ENCODE data around the gene ERBB4. TPM values are rescaled to one million over a fixed set of nuclear protein-coding genes. Genes with fewer than 3 reads are reported as not detected.

ERBB4 gene
- total and polyA plus RNA-seq, 2 of the 8 experiments (the other 6 are each of a cell fraction or from before 2014, with no cell fraction given): 0.34 to 1.3 TPM

DNA sequence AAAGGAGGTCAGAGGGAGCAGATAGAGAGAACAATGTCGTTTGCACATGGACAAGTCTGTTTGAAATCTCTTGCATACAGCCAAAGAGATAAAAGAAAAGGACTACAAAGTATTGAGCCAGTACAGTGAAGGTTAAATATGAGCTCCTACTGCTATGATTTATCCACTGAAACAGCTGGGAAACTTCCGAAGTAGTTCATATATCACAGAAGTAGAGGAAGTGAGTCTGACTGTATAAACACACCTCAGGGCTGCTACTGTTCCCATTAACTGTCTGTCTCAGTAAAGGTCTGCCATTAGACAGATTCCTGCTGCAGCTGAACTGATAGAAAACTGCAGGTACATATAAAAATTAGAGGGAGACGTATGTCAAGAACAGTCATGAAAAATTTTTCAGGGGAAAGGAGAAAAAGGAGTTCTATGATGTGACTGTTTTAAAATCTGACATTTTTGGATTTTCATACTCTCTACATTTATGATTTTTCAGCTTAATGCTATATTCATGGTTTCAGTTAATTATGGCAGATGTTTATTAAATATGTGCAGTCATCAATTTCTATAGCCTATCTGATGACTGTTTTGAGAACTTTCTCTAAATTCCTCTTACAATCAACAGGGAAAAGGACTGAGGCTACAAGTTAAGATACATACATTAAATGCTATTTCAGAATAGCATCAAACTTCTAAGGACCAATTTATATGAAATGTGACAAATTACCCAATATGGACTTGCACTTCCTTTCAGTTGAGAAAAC is 364.7 kb downstream of the ERBB4 start:
- POLR2A ChIA-PET (ENCODE audit: partially characterized antibody): no interaction called here
- Histone ChIP-seq H4K20me1 (replicated peaks in 1 of 2; ENCODE audit: control insufficient read depth in 1 of 2, insufficient read depth in 2 of 2, low read length in 2 of 2) (no peaks in the 10 kb centered on the region), H3K4me1 (replicated peaks in 1 of 4; ENCODE audit: control insufficient read depth in 3 of 4, insufficient read depth in 4 of 4, low read length in 3 of 4) (no peaks in the 10 kb centered on the region), H2AFZ (ENCODE audit: low read length) (no peak overlapping the region), H2AK5ac (ENCODE audit: low read depth, low read length) (no peak overlapping the region), H4K8ac (ENCODE audit: extremely low read depth, insufficient read depth, low read length) (no peak overlapping the region), H2BK120ac (replicated peaks; ENCODE audit: low read depth, low read length) (no peak overlapping the region), H3K79me1 (ENCODE audit: low read depth, low read length) (no peaks in the 10 kb centered on the region), H3K14ac (ENCODE audit: insufficient read length) (no peak overlapping the region), H2BK12ac (ENCODE audit: low read depth, low read length) (no peak overlapping the region), H3K36me3 (ENCODE audit: control insufficient read depth in 2 of 4, insufficient read depth in 4 of 4, low read length in 3 of 4) (no peaks in the 10 kb centered on the region), H3K56ac (replicated peaks; ENCODE audit: insufficient read length, low read depth, low read length) (no peak overlapping the region), H4K91ac (replicated peaks; ENCODE audit: insufficient read length, low read length) (no peak overlapping the region), H2BK5ac (ENCODE audit: low read depth, low read length) (no peak overlapping the region), H4K5ac (ENCODE audit: insufficient read length, low read depth, low read length) (no peak overlapping the region), H3K23me2 (ENCODE audit: low read depth, low read length) (no peaks in the 10 kb centered on the region; the same call in 1 of the 2 replicates), H3K27ac (ENCODE audit: low read depth, low read length) (no peak overlapping the region), H3K23ac (ENCODE audit: insufficient read length) (peak overlapping the region; percentile 92), H3K9me3 (ENCODE audit: insufficient read depth in 2 of 2, low read depth in 1 of 2, low read length in 1 of 2) (peaks cover 8 to 13% of the 10 kb centered on the region in 2 experiments; a peak in 2 of 4 replicates), H2BK20ac (ENCODE audit: low read length) (no peak overlapping the region), H3K18ac (ENCODE audit: extremely low read depth, low read length) (no peak overlapping the region), H3K79me2 (ENCODE audit: control insufficient read depth in 1 of 2, insufficient read depth in 2 of 2, low read length in 2 of 2) (no peaks in the 10 kb centered on the region), H3K27me3 (replicated peaks in 1 of 4; ENCODE audit: control insufficient read depth in 3 of 4, extremely low read depth in 1 of 4, insufficient read depth in 3 of 4, low read length in 3 of 4) (no peaks in the 10 kb centered on the region), H3K9ac (replicated peaks in 1 of 4; ENCODE audit: extremely low read depth in 1 of 4, low read depth in 3 of 4, low read length in 3 of 4) (no peak overlapping the region), H3K4ac (replicated peaks; ENCODE audit: insufficient read length, low read depth, low read length) (no peak overlapping the region), H3K4me3 (ENCODE audit: extremely low read depth in 1 of 4, insufficient read depth in 2 of 4, low read depth in 3 of 4, low read length in 4 of 4) (no peak overlapping the region), H2BK15ac (ENCODE audit: low read length) (no peak overlapping the region), H3K4me2 (ENCODE audit: insufficient read depth in 1 of 2, low read depth in 2 of 2, low read length in 2 of 2) (no peak overlapping the region)
- FAIRE-seq (no peak), DNase-seq (ENCODE audit: low read depth in 1 of 2, low spot score in 2 of 2) (no peak)
- CTCF ChIA-PET (ENCODE audit: partially characterized antibody): interaction anchor here (0.6 kb wide), 1 partner anchor 39 kb away, joined by 3 read pairs; no protein-coding TSS in a partner anchor
- TF ChIP-seq CHD1 (IDR thresholded peaks at IDR 0.05; ENCODE audit: low read depth, low read length) (no peak), RBBP5 (IDR thresholded peaks at IDR 0.05; ENCODE audit: borderline replicate concordance, low read depth, low read length) (no peak), NRF1 (IDR thresholded peaks at IDR 0.05; ENCODE audit: low read depth, low read length) (no peak), YY1 (IDR thresholded peaks at IDR 0.05; ENCODE audit: low read depth, low read length) (no peak), FOSL1 (IDR thresholded peaks at IDR 0.05; ENCODE audit: insufficient read depth, low read depth, low read length) (no peak), EGR1 (IDR thresholded peaks at IDR 0.05; ENCODE audit: borderline replicate concordance, low read depth, low read length) (no peak), MAFK (IDR thresholded peaks at IDR 0.05; ENCODE audit: low read depth, low read length) (no peak)
- TF ChIP-seq, protein P1, sequence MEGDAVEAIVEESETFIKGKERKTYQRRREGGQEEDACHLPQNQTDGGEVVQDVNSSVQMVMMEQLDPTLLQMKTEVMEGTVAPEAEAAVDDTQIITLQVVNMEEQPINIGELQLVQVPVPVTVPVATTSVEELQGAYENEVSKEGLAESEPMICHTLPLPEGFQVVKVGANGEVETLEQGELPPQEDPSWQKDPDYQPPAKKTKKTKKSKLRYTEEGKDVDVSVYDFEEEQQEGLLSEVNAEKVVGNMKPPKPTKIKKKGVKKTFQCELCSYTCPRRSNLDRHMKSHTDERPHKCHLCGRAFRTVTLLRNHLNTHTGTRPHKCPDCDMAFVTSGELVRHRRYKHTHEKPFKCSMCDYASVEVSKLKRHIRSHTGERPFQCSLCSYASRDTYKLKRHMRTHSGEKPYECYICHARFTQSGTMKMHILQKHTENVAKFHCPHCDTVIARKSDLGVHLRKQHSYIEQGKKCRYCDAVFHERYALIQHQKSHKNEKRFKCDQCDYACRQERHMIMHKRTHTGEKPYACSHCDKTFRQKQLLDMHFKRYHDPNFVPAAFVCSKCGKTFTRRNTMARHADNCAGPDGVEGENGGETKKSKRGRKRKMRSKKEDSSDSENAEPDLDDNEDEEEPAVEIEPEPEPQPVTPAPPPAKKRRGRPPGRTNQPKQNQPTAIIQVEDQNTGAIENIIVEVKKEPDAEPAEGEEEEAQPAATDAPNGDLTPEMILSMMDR (IDR thresholded peaks at IDR 0.05; ENCODE audit: control extremely low read depth in 1 of 3, insufficient read depth in 1 of 3, low read depth in 1 of 3, low read length in 3 of 3): no peak
- WGBS, 2 experiments (ENCODE audit: extremely low coverage in 1 of 2, insufficient coverage in 1 of 2, insufficient read length in 1 of 2, insufficient replicate concordance in 2 of 2, low coverage in 1 of 2, low lambda C conversion rate in 2 of 2, missing lambda C conversion rate in 1 of 2): 87% methylated on average over 3 of the region's 3 CpGs; no CpG with 5 or more reads in 1 of the 2 experiments
